Esophagus (tissue), 2 donors: ENCODE measurements around the gene METTL3. TPM values are rescaled to one million over a fixed set of nuclear protein-coding genes. Genes with fewer than 3 reads are reported as not detected.

Source experiments
- H3K27ac ChIP-seq, 2 donors: one replicate each; pipeline ENCODE4 v1.5.1; 2013; ENCODE audit warnings: low read depth in 2 of 2, mild to moderate bottlenecking in 2 of 2, inconsistent platforms in 1 of 2, low read length in 1 of 2, moderate library complexity in 1 of 2
- H3K27me3 ChIP-seq, 2 donors: one replicate each; pipeline ENCODE4 v1.6.1; 2013; ENCODE audit warnings: low read length in 2 of 2, control low read depth in 1 of 2, mild to moderate bottlenecking in 1 of 2; ENCODE audit not compliant: insufficient read depth in 2 of 2, control insufficient read depth in 1 of 2
- H3K36me3 ChIP-seq, 2 donors: one replicate each; pipeline ENCODE4 v1.6.1; 2013; ENCODE audit warnings: low read length in 1 of 2; ENCODE audit not compliant: control insufficient read depth in 2 of 2, insufficient read depth in 2 of 2
- H3K4me1 ChIP-seq, 2 donors: one replicate each; pipeline ENCODE4 v1.6.1; 2013; ENCODE audit warnings: low read length in 1 of 2; ENCODE audit not compliant: control insufficient read depth in 2 of 2, insufficient read depth in 2 of 2
- H3K4me3 ChIP-seq, 2 donors: one replicate each; pipeline ENCODE4 v1.5.1; 2013; ENCODE audit warnings: low read length in 2 of 2, mild to moderate bottlenecking in 2 of 2, low read depth in 1 of 2, moderate library complexity in 1 of 2
- H3K9me3 ChIP-seq, 2 donors: one replicate each; pipeline ENCODE4 v1.6.1; 2013; ENCODE audit warnings: mild to moderate bottlenecking in 2 of 2, low read depth in 1 of 2, low read length in 1 of 2, moderate library complexity in 1 of 2; ENCODE audit not compliant: control insufficient read depth in 2 of 2, insufficient read depth in 1 of 2
- WGBS, 2 donors: extraction: QIAGEN DNeasy Blood & Tissue Kit; methylation state at CpG; one replicate each; pipeline ENCODE4 v1.1.7; 2013; 5-methylcytosine and 5-hydroxymethylcytosine counted together
- polyA plus RNA-seq, 2 donors: library from polyadenylated mRNA; stranded (reverse); fragments of 200-250 nt; gene quantifications; one replicate each; pipeline ENCODE4 v1.2.3, GENCODE V29; 2013
- donor health status: healthy with polysubstance abuse.
- donor health status: Bipolar disorder and iron deficiency.

Gene METTL3
- polyA plus RNA-seq, 2 donors, result 26.0 to 34.6 TPM

- WGBS, 2 donors, result 68 to 89% methylated on average over 2 of the region's 2 CpGs
- peaks cover 19 to 33% of the 10 kb centered on the region in 2 donors for H3K36me3 ChIP-seq
- H3K4me1 ChIP-seq, result no peaks in the 10 kb centered on the region
- no peak overlapping the region for H3K4me3 ChIP-seq
- no peaks in the 10 kb centered on the region for H3K27me3 ChIP-seq
- H3K9me3 ChIP-seq, result no peaks in the 10 kb centered on the region
- H3K27ac ChIP-seq, result no peak overlapping the region
Measured at GRCh38 chr14:21494902-21495762, 16.0 kb downstream of the METTL3 start.

DNA sequence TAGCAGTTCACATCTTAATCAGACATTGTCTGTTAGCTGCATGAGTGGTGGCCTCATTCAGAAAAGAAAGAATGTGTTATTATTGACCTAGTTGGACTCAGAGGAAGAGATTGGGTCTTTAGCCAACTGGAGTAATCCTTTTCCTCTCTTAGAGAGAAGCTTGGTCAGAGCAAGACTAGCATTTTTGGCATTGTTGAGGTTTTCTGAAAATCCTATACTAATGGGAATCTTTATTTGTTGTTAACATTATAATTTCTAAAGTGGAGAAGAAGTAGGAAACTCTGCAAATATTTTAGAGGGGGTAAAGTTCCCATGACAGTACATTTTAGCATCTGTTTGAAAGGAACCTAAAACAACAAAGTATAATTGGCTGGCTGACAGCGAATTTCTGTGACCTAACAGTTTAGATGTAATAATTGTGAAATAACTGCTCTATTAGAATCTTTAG is 24.5 kb downstream of the METTL3 start:
- Histone ChIP-seq H3K27me3 (no peaks in the 10 kb centered on the region), H3K9me3 (no peaks in the 10 kb centered on the region), H3K36me3 (peaks cover 0 to 17% of the 10 kb centered on the region in 2 donors), H3K4me3 (no peak overlapping the region), H3K4me1 (no peaks in the 10 kb centered on the region), H3K27ac (no peak overlapping the region)
- 73 to 79% methylated on average over 1 of the region's 1 CpG for WGBS, 2 donors

- peaks cover 2% of the 10 kb centered on the region in 2 donors for H3K36me3 ChIP-seq
- no peaks in the 10 kb centered on the region for H3K9me3 ChIP-seq
- H3K4me3 ChIP-seq, result peak within 1 kb of the TSS; percentile 88 to 96
- H3K27me3 ChIP-seq, result no peaks in the 10 kb centered on the region
- H3K4me1 ChIP-seq, result no peaks in the 10 kb centered on the region
- WGBS, 2 donors, result 0 to 1% methylated on average over 46 to 49 of the region's 49 CpGs
- H3K27ac ChIP-seq, result peak within 1 kb of the TSS; percentile 91 to 98
Measured at GRCh38 chr14:21476925-21477681, 34.0 kb downstream of the METTL3 start, which contains the start of the genes RAB2B and TOX4. RAB2B (minus strand) TSS chr14:21476959; CDS start chr14:21476872, 87 bp downstream. TOX4 (plus strand) TSS chr14:21477195; CDS start chr14:21477279, 84 bp downstream.

- peak overlapping the region; percentile 58 to 88 for H3K4me3 ChIP-seq
- peaks cover 2% of the 10 kb centered on the region in 2 donors for H3K36me3 ChIP-seq
- peak overlapping the region; percentile 91 to 98 for H3K27ac ChIP-seq
- 0 to 2% methylated on average over 27 of the region's 27 CpGs for WGBS, 2 donors
- H3K27me3 ChIP-seq, result no peaks in the 10 kb centered on the region
- no peaks in the 10 kb centered on the region for H3K9me3 ChIP-seq
- no peaks in the 10 kb centered on the region for H3K4me1 ChIP-seq
Measured at GRCh38 chr14:21476523-21476924, 34.6 kb downstream of the METTL3 start.

- Histone ChIP-seq H3K4me1 (no peaks in the 10 kb centered on the region), H3K4me3 (peak overlapping the region; percentile 58 to 88), H3K27ac (peak overlapping the region; percentile 91 to 98), H3K36me3 (peaks cover 2% of the 10 kb centered on the region in 2 donors), H3K9me3 (no peaks in the 10 kb centered on the region), H3K27me3 (no peaks in the 10 kb centered on the region)
- 26 to 35% methylated on average over 10 of the region's 10 CpGs for WGBS, 2 donors
Measured at GRCh38 chr14:21475767-21476522, 35.2 kb downstream of the METTL3 start.

DNA sequence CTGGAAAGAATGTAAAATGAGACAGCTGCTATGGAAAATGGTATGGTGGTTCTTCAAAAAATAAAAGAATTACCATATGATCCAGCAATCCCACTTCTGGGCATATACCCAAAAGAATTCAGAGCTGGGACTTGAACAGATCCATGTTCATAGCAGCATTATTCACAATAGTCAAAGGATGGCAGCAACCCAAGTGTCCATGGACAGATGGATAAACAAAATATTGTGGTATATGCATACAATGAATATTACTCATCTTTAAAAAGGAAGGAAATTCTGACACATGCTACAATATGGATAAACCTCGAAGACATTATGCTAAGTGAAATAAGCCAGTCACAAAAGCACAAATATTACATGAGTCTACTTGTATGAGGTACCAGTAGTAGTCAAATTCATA is 43.5 kb downstream of the METTL3 start:
- 30 to 65% methylated on average over 1 of the region's 1 CpG for WGBS, 2 donors
- no peak overlapping the region for H3K4me3 ChIP-seq
- no peaks in the 10 kb centered on the region for H3K9me3 ChIP-seq
- no peak overlapping the region for H3K27ac ChIP-seq
- H3K36me3 ChIP-seq, result peaks cover 2 to 8% of the 10 kb centered on the region in 2 donors
- no peaks in the 10 kb centered on the region for H3K4me1 ChIP-seq
- H3K27me3 ChIP-seq, result no peaks in the 10 kb centered on the region

GRCh38 chr14:21455912-21456667 is 55.0 kb downstream of the METTL3 start, which contains the start of gene CHD8:
CHD8 (minus strand) TSS chr14:21456123; CDS start chr14:21431643, 24,480 bp downstream.
- Histone ChIP-seq H3K4me3 (peak within 1 kb of the TSS; percentile 74 to 99), H3K36me3 (no peaks in the 10 kb centered on the region), H3K4me1 (peaks cover 0 to 2% of the 10 kb centered on the region in 2 donors), H3K27ac (peak within 1 kb of the TSS; percentile 99), H3K27me3 (no peaks in the 10 kb centered on the region), H3K9me3 (no peaks in the 10 kb centered on the region)
- 0% methylated on average over 36 of the region's 36 CpGs for WGBS, 2 donors

- no peaks in the 10 kb centered on the region for H3K9me3 ChIP-seq
- H3K27ac ChIP-seq, result peak overlapping the region; percentile 92 to 99
- peaks cover 0 to 2% of the 10 kb centered on the region in 2 donors for H3K4me1 ChIP-seq
- H3K27me3 ChIP-seq, result no peaks in the 10 kb centered on the region
- WGBS, 2 donors, result 1% methylated on average over 17 of the region's 17 CpGs
- H3K4me3 ChIP-seq, result peak overlapping the region; percentile 74 to 99
- H3K36me3 ChIP-seq, result no peaks in the 10 kb centered on the region
Measured at GRCh38 chr14:21455592-21455911, 55.6 kb downstream of the METTL3 start.
